GM12878 (cell line): ENCODE results near the gene LETMD1. TPM values are rescaled to one million over a fixed set of nuclear protein-coding genes. Genes with fewer than 3 reads are reported as not detected.

ENCODE experiments used
- ATAC-seq: fragments of 200-7000 bp; cut with Tn5 transposase; 3 replicates; pipeline ENCODE4 v1.9.1; 2020; ENCODE audit warnings: mild to moderate bottlenecking, moderate library complexity
- BruUV-seq: library from RNA; stranded (reverse); fragments of 400-500 nt; replicated peaks from 2 replicates; lab custom pipeline; 2021; lab: Mats Ljungman, UMichigan
- CTCF ChIA-PET: fragments of 300-600 bp; sonication (Branson Sonifier 250); formaldehyde crosslinking; extraction: SDS; loops from one replicate; lab custom pipeline; 2021; ENCODE audit warnings: inconsistent platforms; lab: Yijun Ruan, JAX
- POLR2A ChIA-PET: fragments of 350-600 bp; formaldehyde crosslinking; extraction: SDS; loops from one replicate; lab custom pipeline; 2021; ENCODE audit warnings: inconsistent platforms; lab: Charles Lee
- RAD21 ChIA-PET: fragments of 300-600 bp; sonication (Branson Sonifier 250); formaldehyde crosslinking; loops from one replicate; lab custom pipeline; 2023; ENCODE audit warnings: antibody characterized with exemption; ENCODE audit not compliant: unreplicated experiment; lab: Charles Lee
- SMC1A ChIA-PET: fragments of 300-600 bp; sonication (Branson Sonifier 250); formaldehyde crosslinking; loops from one replicate; lab custom pipeline; 2023; ENCODE audit not compliant: unreplicated experiment, uncharacterized antibody; lab: Charles Lee
- DNase-seq: peaks from one replicate; pipeline ENCODE4 v3.0.0-alpha.2; 2011; ENCODE audit warnings: low read depth, low spot score
- FAIRE-seq: peaks from 3 replicates; lab custom pipeline; 2011; peaks lifted over from hg19 to GRCh38; lab: Jason Lieb, UNC
- H2AFZ ChIP-seq: 2 replicates; pipeline ENCODE4 v1.6.0; 2011; ENCODE audit warnings: low read depth, low read length, control low read depth; ENCODE audit not compliant: control insufficient read depth
- H3K27ac ChIP-seq: 2 replicates; pipeline ENCODE4 v1.5.1; 2011; ENCODE audit warnings: control low read depth; ENCODE audit not compliant: control insufficient read depth, insufficient read depth
- H3K27me3 ChIP-seq, 2 experiments: replicated peaks in 1 of 2; 2 replicates each; pipeline versions ENCODE4 v1.6.0 to v1.6.1; 2011; ENCODE audit warnings: low read length in 1 of 2; ENCODE audit not compliant: control insufficient read depth in 2 of 2, insufficient read depth in 2 of 2
- H3K36me3 ChIP-seq, 2 experiments: 2 replicates each; pipeline ENCODE4 v1.5.1; 2011; ENCODE audit warnings: low read length in 1 of 2; ENCODE audit not compliant: control insufficient read depth in 2 of 2, insufficient read depth in 2 of 2
- H3K4me1 ChIP-seq: 2 replicates; pipeline ENCODE4 v1.6.1; 2011; ENCODE audit warnings: mild to moderate bottlenecking, low read length, moderate library complexity, mixed read lengths; ENCODE audit not compliant: control insufficient read depth, insufficient read depth
- H3K4me2 ChIP-seq: 2 replicates; pipeline ENCODE4 v1.6.0; 2011; ENCODE audit warnings: control low read depth; ENCODE audit not compliant: control insufficient read depth, insufficient read depth
- H3K4me3 ChIP-seq: fragments of 200-600 bp; sonication (generic); 2 replicates; pipeline ENCODE4 v1.5.1; 2016
- H3K79me2 ChIP-seq: 2 replicates; pipeline ENCODE4 v1.6.0; 2011; ENCODE audit warnings: low read length; ENCODE audit not compliant: control insufficient read depth, insufficient read depth
- H3K9ac ChIP-seq: 2 replicates; pipeline ENCODE4 v1.8.0; 2011; ENCODE audit warnings: low read length, control low read depth, mixed read lengths; ENCODE audit not compliant: control insufficient read depth, insufficient read depth
- H3K9me3 ChIP-seq: replicated peaks from 3 replicates; pipeline ENCODE4 v1.5.1; 2011; ENCODE audit warnings: mild to moderate bottlenecking, low read length; ENCODE audit not compliant: control insufficient read depth, insufficient read depth
- H4K20me1 ChIP-seq: 2 replicates; pipeline ENCODE4 v1.6.0; 2011; ENCODE audit not compliant: control insufficient read depth, insufficient read depth
- CHD4 ChIP-seq: fragments of 200-600 bp; sonication (generic); IDR thresholded peaks from 2 replicates; pipeline ENCODE4 v1.6.1; 2016; ENCODE audit warnings: mild to moderate bottlenecking
- CREB1 ChIP-seq: IDR thresholded peaks from 2 replicates; pipeline ENCODE4 v1.6.1; 2012; ENCODE audit warnings: low read depth, mild to moderate bottlenecking, inconsistent platforms
- ESRRA ChIP-seq: IDR thresholded peaks from 2 replicates; pipeline ENCODE4 v1.6.1; 2012; ENCODE audit warnings: mild to moderate bottlenecking, low read length, improper control_type of control experiment
- EZH2 ChIP-seq: IDR thresholded peaks from 2 replicates; pipeline ENCODE4 v1.6.1; 2012; ENCODE audit warnings: low read depth, mild to moderate bottlenecking, control low read depth, inconsistent platforms, low read length, borderline replicate concordance; ENCODE audit not compliant: control insufficient read depth
- IKZF1 ChIP-seq: fragments of 450-650 bp; conservative IDR thresholded peaks from 2 replicates; pipeline ENCODE4 v1.6.1; 2017; ENCODE audit warnings: antibody characterized with exemption, mild to moderate bottlenecking
- MAX ChIP-seq: IDR thresholded peaks from 2 replicates; pipeline ENCODE4 v1.6.1; 2012; ENCODE audit warnings: low read depth, low read length, improper control_type of control experiment
- MEF2A ChIP-seq: IDR thresholded peaks from 2 replicates; pipeline ENCODE4 v1.6.1; 2011; ENCODE audit warnings: low read depth, mild to moderate bottlenecking, low read length, moderate library complexity; ENCODE audit not compliant: insufficient read depth
- NFXL1 ChIP-seq: fragments of 450-650 bp; IDR thresholded peaks from 2 replicates; pipeline ENCODE4 v1.6.1; 2017; ENCODE audit warnings: antibody characterized with exemption, mild to moderate bottlenecking, borderline replicate concordance
- NFYA ChIP-seq: IDR thresholded peaks from 2 replicates; pipeline ENCODE4 v1.6.1; 2011; ENCODE audit warnings: low read depth, mild to moderate bottlenecking, low read length, improper control_type of control experiment, borderline replicate concordance
- NR2F1 ChIP-seq: fragments of 450-650 bp; conservative IDR thresholded peaks from 2 replicates; pipeline ENCODE4 v1.6.1; 2017; ENCODE audit warnings: mild to moderate bottlenecking
- RCOR1 ChIP-seq: conservative IDR thresholded peaks from 2 replicates; pipeline ENCODE4 v1.6.1; 2012; ENCODE audit warnings: low read depth, low read length, improper control_type of control experiment
- RELA ChIP-seq: fragments of 450-650 bp; IDR thresholded peaks from 2 replicates; pipeline ENCODE4 v1.8.0; 2014; ENCODE audit warnings: borderline replicate concordance; ENCODE audit not compliant: partially characterized antibody
- SP1 ChIP-seq: IDR thresholded peaks from one replicate; pipeline ENCODE4 v1.6.1; 2011; ENCODE audit warnings: low read depth, low read length
- SPI1 ChIP-seq: IDR thresholded peaks from 2 replicates; pipeline ENCODE4 v1.6.1; 2011; ENCODE audit warnings: low read depth, mild to moderate bottlenecking, low read length, moderate library complexity, borderline replicate concordance; ENCODE audit not compliant: insufficient read depth
- SREBF1 ChIP-seq: IDR thresholded peaks from 2 replicates; pipeline ENCODE4 v1.6.1; 2012; ENCODE audit warnings: mild to moderate bottlenecking, low read length
- ZNF207 ChIP-seq: fragments of 450-650 bp; IDR thresholded peaks from 2 replicates; pipeline ENCODE4 v1.6.1; 2014; ENCODE audit warnings: antibody characterized with exemption, mild to moderate bottlenecking, borderline replicate concordance
- ZNF384 ChIP-seq: IDR thresholded peaks from 2 replicates; pipeline ENCODE4 v1.6.1; 2012; ENCODE audit warnings: low read depth, mild to moderate bottlenecking, low read length, improper control_type of control experiment, borderline replicate concordance
- ZNF622 ChIP-seq: fragments of 450-650 bp; IDR thresholded peaks from 2 replicates; pipeline ENCODE4 v1.6.1; 2017; ENCODE audit warnings: mild to moderate bottlenecking, inconsistent platforms
- in situ Hi-C: fragments of 300-500 bp; cut with MboI; formaldehyde crosslinking; loops from 9 replicates; pipeline ENCODE4 v1.14.3; 2018; ENCODE audit warnings: mixed read lengths
- intact Hi-C: fragments of 100-400 bp; cut with micrococcal nuclease; formaldehyde crosslinking; loops from one replicate; pipeline ENCODE4 v1.14.2; 2022; ENCODE audit not compliant: unreplicated experiment
- polyA plus RNA-seq, 11 experiments: library from polyadenylated mRNA; depleted of rRNA in 4 of 11; unstranded in 6 of 11; stranded (reverse) in 5 of 11; fragments of >200 nt; fragmentation: Nextera tagmentation in 4 of 11; fragmentation: Illumina TruSeq in 1 of 11; extraction: Ambion mirVana in 4 of 11; extraction: Trizol in 1 of 11; gene quantifications; 1 replicate in 1 of 11; 2 replicates in 10 of 11; pipeline versions ENCODE4 v1.2.1 to v1.2.3, GENCODE V29; 2011 to 2016; ENCODE audit warnings: inconsistent platforms in 2 of 11, missing spikeins in 2 of 11, low read depth in 1 of 11
- total RNA-seq, 4 experiments: library from RNA; depleted of rRNA in 3 of 4; stranded (reverse); fragments of >200 nt in 3 of 4; fragmentation: Illumina TruSeq in 1 of 4; extraction: Trizol in 1 of 4; gene quantifications; 2 replicates each; pipeline versions ENCODE4 v1.2.1 to v1.2.3, GENCODE V29; 2013 to 2021
- TF ChIP-seq, protein P1 (sequence below): fragments of 450-650 bp; IDR thresholded peaks from 2 replicates; pipeline ENCODE4 v1.6.1; 2014; ENCODE audit warnings: mild to moderate bottlenecking

Gene LETMD1
- total and polyA plus RNA-seq, 10 of the 15 experiments (the other 5 are each of a cell fraction or from before 2014, with no cell fraction given): 30.3 to 116 (median 51.5) TPM

- TF ChIP-seq MAX (no peak), NFXL1 (no peak), SPI1 (no peak), RELA (no peak), NR2F1 (no peak), EZH2 (no peak), ZNF622 (no peak), IKZF1 (no peak), SP1 (no peak), MEF2A (no peak), CREB1 (no peak), CHD4 (no peak), RCOR1 (no peak), NFYA (no peak), ZNF207 (no peak), SREBF1 (no peak), ESRRA (no peak), ZNF384 (no peak)
- TF ChIP-seq, protein P1, sequence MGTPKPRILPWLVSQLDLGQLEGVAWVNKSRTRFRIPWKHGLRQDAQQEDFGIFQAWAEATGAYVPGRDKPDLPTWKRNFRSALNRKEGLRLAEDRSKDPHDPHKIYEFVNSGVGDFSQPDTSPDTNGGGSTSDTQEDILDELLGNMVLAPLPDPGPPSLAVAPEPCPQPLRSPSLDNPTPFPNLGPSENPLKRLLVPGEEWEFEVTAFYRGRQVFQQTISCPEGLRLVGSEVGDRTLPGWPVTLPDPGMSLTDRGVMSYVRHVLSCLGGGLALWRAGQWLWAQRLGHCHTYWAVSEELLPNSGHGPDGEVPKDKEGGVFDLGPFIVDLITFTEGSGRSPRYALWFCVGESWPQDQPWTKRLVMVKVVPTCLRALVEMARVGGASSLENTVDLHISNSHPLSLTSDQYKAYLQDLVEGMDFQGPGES: no peak
- DNase-seq (no peak), ATAC-seq (no peak), FAIRE-seq (no peak)
- Histone ChIP-seq H3K79me2 (no peaks in the 10 kb centered on the region), H3K4me2 (no peak overlapping the region), H3K9me3 (no peaks in the 10 kb centered on the region), H3K27me3 (no peaks in the 10 kb centered on the region), H3K4me1 (no peaks in the 10 kb centered on the region), H3K27ac (no peak overlapping the region), H2AFZ (no peak overlapping the region), H4K20me1 (no peaks in the 10 kb centered on the region), H3K4me3 (no peak overlapping the region), H3K36me3 (peaks cover 5 to 34% of the 10 kb centered on the region in 2 experiments), H3K9ac (no peak overlapping the region)
- in situ Hi-C loops (no loop called here), intact Hi-C loops (no loop called here)
- RAD21 ChIA-PET: interaction anchor here (1.3 kb wide), 1 partner anchor 67 kb away, joined by 3 read pairs; no protein-coding TSS in a partner anchor
- POLR2A ChIA-PET: no interaction called here
- SMC1A ChIA-PET: interaction anchor here (1.6 kb wide), 1 partner anchor 237 kb away, joined by 3 read pairs; no protein-coding TSS in a partner anchor
- no TSS peak for BruUV-seq
- CTCF ChIA-PET: no interaction called here
Measured at GRCh38 chr12:51103977-51104376, 55.9 kb downstream of the LETMD1 start.
